ENCODE results near the gene DTX4.
A peak's percentile ranks its signal among the peaks of the same experiment; 100 is the strongest.

DTX4 gene

DNA sequence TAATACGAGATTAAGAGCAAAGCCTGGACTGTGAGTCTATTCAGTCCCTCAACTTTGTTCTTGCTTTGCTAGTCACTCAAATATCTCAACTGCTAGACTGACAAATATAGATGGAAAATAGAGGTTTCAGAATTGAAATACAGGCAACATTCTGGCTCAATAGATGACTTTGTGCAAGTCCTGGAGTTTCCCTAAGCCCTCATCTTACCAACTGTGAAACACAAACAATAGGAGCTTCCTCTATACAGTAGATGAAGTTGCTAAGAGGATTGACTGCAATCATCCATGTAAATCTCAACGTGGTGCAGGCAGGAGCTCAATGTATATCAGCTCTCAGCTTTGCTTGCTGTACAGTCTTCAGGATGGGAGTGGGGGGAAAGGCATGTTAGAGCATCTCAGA lies 47.0 kb downstream of the DTX4 start:
- no peak overlapping the region for H3K4me3 ChIP-seq (replicated peaks; ENCODE audit: low read depth, low read length)
- no peak for DNase-seq (ENCODE audit: low read depth)
- TF ChIP-seq, protein P1, sequence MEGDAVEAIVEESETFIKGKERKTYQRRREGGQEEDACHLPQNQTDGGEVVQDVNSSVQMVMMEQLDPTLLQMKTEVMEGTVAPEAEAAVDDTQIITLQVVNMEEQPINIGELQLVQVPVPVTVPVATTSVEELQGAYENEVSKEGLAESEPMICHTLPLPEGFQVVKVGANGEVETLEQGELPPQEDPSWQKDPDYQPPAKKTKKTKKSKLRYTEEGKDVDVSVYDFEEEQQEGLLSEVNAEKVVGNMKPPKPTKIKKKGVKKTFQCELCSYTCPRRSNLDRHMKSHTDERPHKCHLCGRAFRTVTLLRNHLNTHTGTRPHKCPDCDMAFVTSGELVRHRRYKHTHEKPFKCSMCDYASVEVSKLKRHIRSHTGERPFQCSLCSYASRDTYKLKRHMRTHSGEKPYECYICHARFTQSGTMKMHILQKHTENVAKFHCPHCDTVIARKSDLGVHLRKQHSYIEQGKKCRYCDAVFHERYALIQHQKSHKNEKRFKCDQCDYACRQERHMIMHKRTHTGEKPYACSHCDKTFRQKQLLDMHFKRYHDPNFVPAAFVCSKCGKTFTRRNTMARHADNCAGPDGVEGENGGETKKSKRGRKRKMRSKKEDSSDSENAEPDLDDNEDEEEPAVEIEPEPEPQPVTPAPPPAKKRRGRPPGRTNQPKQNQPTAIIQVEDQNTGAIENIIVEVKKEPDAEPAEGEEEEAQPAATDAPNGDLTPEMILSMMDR (IDR thresholded peaks at IDR 0.05; ENCODE audit: low read length, missing control alignments) = no peak

DNA sequence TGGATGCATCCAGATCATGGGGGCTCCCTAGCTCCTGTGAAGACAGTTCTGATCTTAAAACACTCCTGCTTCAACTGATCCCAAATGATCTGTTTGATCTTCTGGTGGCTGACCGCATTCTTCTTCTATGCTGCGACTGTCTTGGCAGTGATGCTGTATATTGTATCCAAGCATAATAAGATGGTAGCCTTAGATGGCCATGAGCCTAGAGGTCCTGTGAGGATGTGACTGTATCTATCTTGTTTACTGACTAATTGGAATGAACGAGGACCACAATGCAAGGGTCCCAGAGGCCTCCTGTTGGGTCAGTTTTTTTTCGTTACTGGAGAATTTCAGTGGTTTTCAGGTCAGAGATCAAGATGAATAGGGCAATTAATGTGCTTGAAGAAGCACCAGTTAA lies 47.9 kb downstream of the DTX4 start:
- no peak overlapping the region for H3K4me3 ChIP-seq (replicated peaks; ENCODE audit: low read depth, low read length)
- TF ChIP-seq, protein P1 (IDR thresholded peaks at IDR 0.05; ENCODE audit: low read length, missing control alignments) = no peak
- DNase-seq (ENCODE audit: low read depth) = no peak

DNA sequence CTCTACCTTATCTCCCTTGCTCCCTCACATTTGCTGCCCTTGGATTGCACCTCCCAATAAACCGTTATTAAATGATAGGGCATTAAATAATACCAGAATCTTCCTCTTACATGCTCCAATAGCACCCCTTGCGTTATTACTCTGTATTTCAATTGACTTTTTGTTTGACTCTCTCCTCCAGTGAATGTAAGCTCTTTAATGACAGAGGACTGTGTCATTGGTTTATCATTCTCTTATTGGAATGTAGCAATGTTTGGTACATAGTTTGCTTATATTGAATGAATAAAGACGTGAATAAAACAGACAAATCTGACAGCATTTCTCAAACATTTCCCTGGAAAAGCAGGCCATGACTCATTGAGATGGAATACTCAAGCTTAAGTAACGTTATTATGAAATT lies 49.5 kb downstream of the DTX4 start:
- no peak overlapping the region for H3K4me3 ChIP-seq (replicated peaks; ENCODE audit: low read depth, low read length)
- peak; percentile 83 for DNase-seq (ENCODE audit: low read depth)
- TF ChIP-seq, protein P1 (IDR thresholded peaks at IDR 0.05; ENCODE audit: low read length, missing control alignments) = peak; percentile 13

DNA sequence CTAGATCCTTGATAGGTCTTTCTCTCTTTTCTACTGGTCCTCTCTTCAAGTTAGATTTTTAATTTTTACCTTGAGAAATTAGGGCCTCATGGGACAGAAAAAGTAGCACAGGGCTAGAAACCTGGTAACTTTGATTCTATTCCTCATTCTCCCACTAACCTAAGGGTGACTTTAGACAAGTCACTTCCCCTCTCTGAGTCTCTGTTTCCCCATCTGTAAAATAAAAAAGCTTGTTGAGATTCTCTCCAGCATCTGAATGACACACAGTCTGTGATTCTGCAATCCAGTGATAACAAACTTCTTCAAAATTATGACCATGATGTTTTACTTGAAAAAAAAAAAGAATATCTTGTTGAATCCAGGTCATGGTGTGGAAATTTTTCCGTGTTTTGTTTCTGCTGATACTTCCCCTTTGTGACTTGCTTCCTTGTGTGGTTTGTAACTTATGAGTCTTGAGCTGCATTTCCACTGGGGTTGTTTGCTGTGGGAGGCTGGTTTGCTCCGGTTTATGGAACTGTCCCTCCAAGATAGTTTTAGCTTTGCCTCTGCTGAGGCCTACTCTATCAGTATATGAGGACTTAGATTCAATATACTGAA lies 50.6 kb downstream of the DTX4 start:
- TF ChIP-seq, protein P1 (IDR thresholded peaks at IDR 0.05; ENCODE audit: low read length, missing control alignments) = no peak
- H3K4me3 ChIP-seq (replicated peaks; ENCODE audit: low read depth, low read length) = no peak overlapping the region
- no peak for DNase-seq (ENCODE audit: low read depth)

DNA sequence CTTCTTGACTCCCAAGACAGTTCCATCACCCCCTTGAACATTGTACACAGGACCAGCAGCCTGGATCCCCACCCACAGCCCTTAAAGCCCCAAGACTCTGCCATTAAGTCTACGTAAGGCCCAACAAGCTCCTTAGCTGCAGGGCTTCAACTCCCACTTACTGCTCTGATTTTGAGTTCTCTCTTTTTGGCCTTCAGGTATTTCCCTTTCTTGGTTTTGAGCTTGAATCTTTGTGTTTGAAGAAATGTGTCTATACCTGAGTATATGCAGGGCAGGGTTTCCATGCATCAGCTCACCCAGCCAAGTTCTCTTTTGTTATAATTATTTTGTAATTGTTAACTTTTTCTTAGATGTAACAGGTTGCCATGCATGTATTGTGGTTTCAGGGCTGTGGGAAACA lies 51.2 kb downstream of the DTX4 start:
- TF ChIP-seq, protein P1 (IDR thresholded peaks at IDR 0.05; ENCODE audit: low read length, missing control alignments) = no peak
- no peak for DNase-seq (ENCODE audit: low read depth)
- H3K4me3 ChIP-seq (replicated peaks; ENCODE audit: low read depth, low read length) = no peak overlapping the region

DNA sequence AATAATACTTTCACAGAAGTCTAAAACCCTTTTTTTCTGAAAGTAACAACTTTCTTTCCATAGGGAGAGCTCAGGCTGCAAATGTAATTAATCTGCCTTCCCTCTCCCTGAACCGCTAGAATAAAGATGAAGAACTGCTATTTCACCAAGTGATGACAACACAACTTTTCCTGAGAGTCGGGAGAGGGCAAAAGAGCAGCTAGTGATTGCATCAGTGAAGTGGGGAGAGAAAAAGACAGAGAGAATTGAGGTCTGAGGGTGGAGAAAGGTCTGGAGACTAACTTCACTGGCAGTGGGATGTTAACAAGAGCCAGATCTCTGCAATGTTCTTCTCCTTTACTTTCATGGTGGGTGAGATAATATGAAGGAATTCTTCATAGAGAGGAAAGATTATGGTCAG lies 51.7 kb downstream of the DTX4 start:
- DNase-seq (ENCODE audit: low read depth) = peak; percentile 23
- TF ChIP-seq, protein P1 (IDR thresholded peaks at IDR 0.05; ENCODE audit: low read length, missing control alignments) = no peak
- no peak overlapping the region for H3K4me3 ChIP-seq (replicated peaks; ENCODE audit: low read depth, low read length)

DNA sequence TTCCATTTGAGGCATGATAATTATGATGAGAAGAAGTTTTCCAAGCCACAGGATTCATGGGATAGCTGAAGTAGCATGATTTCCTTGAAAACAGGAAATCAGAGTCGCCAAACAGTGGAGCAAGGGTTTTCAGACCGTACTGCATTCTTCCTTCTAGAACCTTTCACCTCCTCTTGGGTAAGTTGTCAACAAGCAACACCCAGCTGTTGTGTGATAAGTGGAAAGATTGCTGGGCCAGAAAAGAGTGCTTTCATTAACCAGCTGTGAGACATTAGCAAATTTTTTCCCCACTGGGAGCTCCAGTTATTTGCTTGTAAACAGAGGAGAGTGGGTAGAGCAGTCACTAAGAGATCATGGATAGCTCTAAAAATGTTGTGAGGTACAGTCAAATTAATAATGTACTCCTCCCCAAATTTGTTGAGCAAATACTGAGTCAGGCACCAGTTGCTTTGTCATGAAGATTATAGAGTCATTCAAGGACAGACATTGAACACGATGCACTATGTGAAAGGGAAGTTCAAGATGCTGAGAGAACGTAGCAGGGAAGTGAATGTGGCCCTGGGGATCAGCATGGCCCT lies 52.5 kb downstream of the DTX4 start:
- DNase-seq (ENCODE audit: low read depth) = peak; percentile 80

More for the DNA sequence above, 52.5 kb downstream of the DTX4 start:
- TF ChIP-seq, protein P1 (IDR thresholded peaks at IDR 0.05; ENCODE audit: low read length, missing control alignments) = no peak
- H3K4me3 ChIP-seq (replicated peaks; ENCODE audit: low read depth, low read length) = no peak overlapping the region

All from fibroblast of pulmonary artery (primary cell).